GM19467 (cell line): ENCODE measurements around the gene GBGT1.

ENCODE experiments used
- ATAC-seq: cut with Tn5 transposase; IDR thresholded peaks from one replicate; pipeline ENCODE4 v1.9.1; 2021; ENCODE audit warnings: mild to moderate bottlenecking, moderate library complexity; ENCODE audit not compliant: unreplicated experiment

GBGT1 gene

GRCh38 chr9:133144904-133145851 is 18.5 kb downstream of the GBGT1 start:
- ATAC-seq, result no peak

GRCh38 chr9:133144142-133144903 is 19.4 kb downstream of the GBGT1 start:
- ATAC-seq, result peak; percentile 43

GRCh38 chr9:133143639-133144141 is 20.0 kb downstream of the GBGT1 start:
- no peak for ATAC-seq

GRCh38 chr9:133142684-133143622 is 20.8 kb downstream of the GBGT1 start:
- no peak for ATAC-seq

- no peak for ATAC-seq
These were observed 21.7 kb downstream of the GBGT1 start for GRCh38 chr9:133141833-133142595.

- ATAC-seq, result no peak
These were observed 23.1 kb downstream of the GBGT1 start for GRCh38 chr9:133140606-133141005.

GRCh38 chr9:133140174-133140505 is 23.6 kb downstream of the GBGT1 start:
- ATAC-seq, result no peak

- ATAC-seq, result no peak
These were observed 24.2 kb downstream of the GBGT1 start for GRCh38 chr9:133139246-133140173.

GRCh38 chr9:133137451-133138231 is 26.1 kb downstream of the GBGT1 start:
- no peak for ATAC-seq

GRCh38 chr9:133135146-133135745 is 28.5 kb downstream of the GBGT1 start:
- no peak for ATAC-seq

- no peak for ATAC-seq
These were observed 29.1 kb downstream of the GBGT1 start for GRCh38 chr9:133134388-133135145.

GRCh38 chr9:133133681-133134387 is 29.9 kb downstream of the GBGT1 start:
- ATAC-seq, result peak; percentile 86

GRCh38 chr9:133132174-133132573 is 31.5 kb downstream of the GBGT1 start:
- ATAC-seq, result no peak

GRCh38 chr9:133131506-133131905 is 32.2 kb downstream of the GBGT1 start:
- ATAC-seq, result no peak

GRCh38 chr9:133130685-133131244 is 32.9 kb downstream of the GBGT1 start:
- no peak for ATAC-seq
